ENCODE data around the gene SLC5A9. TPM values are rescaled to one million over a fixed set of nuclear protein-coding genes. Genes with fewer than 3 reads are reported as not detected.

The SLC5A9 gene
- total and polyA plus RNA-seq, 2 of the 13 experiments (the other 11 are each of a cell fraction or from before 2014, with no cell fraction given), result 42.0 to 65.0 TPM

GRCh38 chr1:48190881-48191280 is 31.6 kb upstream of the SLC5A9 start:
- H2AFZ ChIP-seq (ENCODE audit: low read length), result no peak overlapping the region
- FAIRE-seq (no peak), DNase-seq (ENCODE audit: low spot score) (no peak), ATAC-seq (no peak)
- intact Hi-C loops (cut with micrococcal nuclease; ENCODE audit: unreplicated experiment) (no loop called here), in situ Hi-C loops (cut with HindIII; ENCODE audit: extremely low pct_ligation_motif_present, low pct_unique_long_range_greater_than_20kb) (no loop called here)
- H3K79me2 ChIP-seq (ENCODE audit: insufficient read depth, low read length), result no peaks in the 10 kb centered on the region
- H3K4me3 ChIP-seq (replicated peaks in 1 of 3; ENCODE audit: insufficient read depth in 1 of 3, low read depth in 2 of 3, low read length in 3 of 3), result no peak overlapping the region
- no peak overlapping the region for H3K9ac ChIP-seq (ENCODE audit: insufficient read depth, low read depth, low read length)
- H3K4me1 ChIP-seq (ENCODE audit: insufficient read depth, low read length), result no peaks in the 10 kb centered on the region
- H3K36me3 ChIP-seq (replicated peaks in 1 of 2; ENCODE audit: control insufficient read depth in 1 of 2, insufficient read depth in 2 of 2, low read length in 2 of 2), result no peaks in the 10 kb centered on the region
- no TSS peak for BruUV-seq (replicated peaks)
- 3% methylated on average over 3 of the region's 3 CpGs for WGBS (ENCODE audit: low lambda C conversion rate)
- ChIA-PET POLR2A (no interaction called here), CTCF (ENCODE audit: low intra/inter-chr PET ratio, low total read pairs) (no interaction called here)
- H4K20me1 ChIP-seq (ENCODE audit: insufficient read depth, low read length), result no peaks in the 10 kb centered on the region
- TF ChIP-seq NFIB (CRISPR knock-in tag; IDR thresholded peaks at IDR 0.05; ENCODE audit: borderline replicate concordance), result no peak
- no peak for TF ChIP-seq MTF2 (CRISPR knock-in tag; IDR thresholded peaks at IDR 0.05; ENCODE audit: borderline replicate concordance)
- no peak for TF ChIP-seq ATF1 (CRISPR knock-in tag; IDR thresholded peaks at IDR 0.05)
- TF ChIP-seq, protein P1, sequence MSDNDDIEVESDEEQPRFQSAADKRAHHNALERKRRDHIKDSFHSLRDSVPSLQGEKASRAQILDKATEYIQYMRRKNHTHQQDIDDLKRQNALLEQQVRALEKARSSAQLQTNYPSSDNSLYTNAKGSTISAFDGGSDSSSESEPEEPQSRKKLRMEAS (IDR thresholded peaks at IDR 0.05), result no peak
- no peak overlapping the region for H3K4me2 ChIP-seq (ENCODE audit: low read depth, low read length)
- H3K27ac ChIP-seq (ENCODE audit: extremely low read length, insufficient read depth, low read length), result no peak overlapping the region
- peaks cover 39% of the 10 kb centered on the region for H3K9me3 ChIP-seq (ENCODE audit: low read length)
- H3K27me3 ChIP-seq (ENCODE audit: control insufficient read depth in 1 of 2, insufficient read depth in 2 of 2, low read length in 2 of 2), result no peaks in the 10 kb centered on the region; a peak in 1 of 5 replicates

GRCh38 chr1:48194801-48195200 is 27.7 kb upstream of the SLC5A9 start:
- Histone ChIP-seq H3K9ac (ENCODE audit: insufficient read depth, low read depth, low read length) (no peak overlapping the region), H3K36me3 (replicated peaks in 1 of 2; ENCODE audit: control insufficient read depth in 1 of 2, insufficient read depth in 2 of 2, low read length in 2 of 2) (no peaks in the 10 kb centered on the region), H3K9me3 (ENCODE audit: low read length) (peaks cover 4% of the 10 kb centered on the region; the same call in 1 of the 2 replicates), H3K79me2 (ENCODE audit: insufficient read depth, low read length) (no peaks in the 10 kb centered on the region), H4K20me1 (ENCODE audit: insufficient read depth, low read length) (no peaks in the 10 kb centered on the region), H3K27me3 (ENCODE audit: control insufficient read depth in 1 of 2, insufficient read depth in 2 of 2, low read length in 2 of 2) (no peaks in the 10 kb centered on the region), H3K27ac (ENCODE audit: extremely low read length, insufficient read depth, low read length) (no peak overlapping the region), H3K4me3 (replicated peaks in 1 of 3; ENCODE audit: insufficient read depth in 1 of 3, low read depth in 2 of 3, low read length in 3 of 3) (no peak overlapping the region), H2AFZ (ENCODE audit: low read length) (no peak overlapping the region), H3K4me1 (ENCODE audit: insufficient read depth, low read length) (no peaks in the 10 kb centered on the region), H3K4me2 (ENCODE audit: low read depth, low read length) (no peak overlapping the region)
- no peak for ATAC-seq
- BruUV-seq (replicated peaks), result no TSS peak
- DNase-seq (ENCODE audit: low spot score), result no peak
- intact Hi-C loops (cut with micrococcal nuclease; ENCODE audit: unreplicated experiment) (no loop called here), in situ Hi-C loops (cut with HindIII; ENCODE audit: extremely low pct_ligation_motif_present, low pct_unique_long_range_greater_than_20kb) (no loop called here)
- POLR2A ChIA-PET, result no interaction called here
- WGBS (ENCODE audit: low lambda C conversion rate), result 2% methylated on average over 2 of the region's 2 CpGs
- CTCF ChIA-PET (ENCODE audit: low intra/inter-chr PET ratio, low total read pairs), result no interaction called here
- FAIRE-seq, result no peak
- TF ChIP-seq ZNF225 (CRISPR knock-in tag; IDR thresholded peaks at IDR 0.05), result no peak
- TF ChIP-seq, protein P2, sequence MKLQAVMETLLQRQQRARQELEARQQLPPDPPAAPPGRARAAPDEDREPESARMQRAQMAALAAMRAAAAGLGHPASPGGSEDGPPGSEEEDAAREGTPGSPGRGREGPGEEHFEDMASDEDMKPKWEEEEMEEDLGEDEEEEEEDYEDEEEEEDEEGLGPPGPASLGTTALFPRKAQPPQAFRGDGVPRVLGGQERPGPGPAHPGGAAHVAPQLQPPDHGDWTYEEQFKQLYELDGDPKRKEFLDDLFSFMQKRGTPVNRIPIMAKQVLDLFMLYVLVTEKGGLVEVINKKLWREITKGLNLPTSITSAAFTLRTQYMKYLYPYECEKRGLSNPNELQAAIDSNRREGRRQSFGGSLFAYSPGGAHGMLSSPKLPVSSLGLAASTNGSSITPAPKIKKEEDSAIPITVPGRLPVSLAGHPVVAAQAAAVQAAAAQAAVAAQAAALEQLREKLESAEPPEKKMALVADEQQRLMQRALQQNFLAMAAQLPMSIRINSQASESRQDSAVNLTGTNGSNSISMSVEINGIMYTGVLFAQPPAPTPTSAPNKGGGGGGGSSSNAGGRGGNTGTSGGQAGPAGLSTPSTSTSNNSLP (IDR thresholded peaks at IDR 0.05; ENCODE audit: low read depth, low read length), result no peak
- no peak for TF ChIP-seq RXRB (CRISPR knock-in tag; IDR thresholded peaks at IDR 0.05; ENCODE audit: borderline replicate concordance)
- no peak for TF ChIP-seq ZFP62 (CRISPR knock-in tag; IDR thresholded peaks at IDR 0.05)
- TF ChIP-seq DMAP1 (CRISPR knock-in tag; IDR thresholded peaks at IDR 0.05), result no peak
- no peak for TF ChIP-seq ZNF792 (CRISPR knock-in tag; IDR thresholded peaks at IDR 0.05)
- no peak for TF ChIP-seq ZC3H4 (CRISPR knock-in tag; IDR thresholded peaks at IDR 0.05; ENCODE audit: borderline replicate concordance)
- TF ChIP-seq KLF16 (CRISPR knock-in tag; IDR thresholded peaks at IDR 0.05), result no peak
- no peak for TF ChIP-seq FOSL1 (CRISPR knock-in tag; IDR thresholded peaks at IDR 0.05; ENCODE audit: borderline replicate concordance)
- TF ChIP-seq ATRX (CRISPR knock-in tag; IDR thresholded peaks at IDR 0.05; ENCODE audit: borderline replicate concordance), result no peak
- no peak for TF ChIP-seq TAF15 (IDR thresholded peaks at IDR 0.05; ENCODE audit: low read depth, low read length, poor library complexity, severe bottlenecking)
- no peak for TF ChIP-seq EHMT2 (IDR thresholded peaks at IDR 0.05; ENCODE audit: borderline replicate concordance, low read depth, low read length)
- TF ChIP-seq ZBTB49 (CRISPR knock-in tag; IDR thresholded peaks at IDR 0.05; ENCODE audit: borderline replicate concordance), result no peak
